ENCODE data around the gene KLC4.
"Not testable (repeated sequence)": the region's sequence is repeated elsewhere in the genome, so short reads cannot be mapped to it uniquely, and the experiment has no call there.

The KLC4 gene

GRCh38 chr6:43093436-43094289 is 34.2 kb downstream of the KLC4 start:
- DNase-seq (ENCODE audit: low read depth) = no peak

GRCh38 chr6:43095939-43096338 is 36.5 kb downstream of the KLC4 start:
- no peak for DNase-seq (ENCODE audit: low read depth)

- no peak for DNase-seq (ENCODE audit: low read depth)
Observed at GRCh38 chr6:43096451-43097097, 37.1 kb downstream of the KLC4 start.

GRCh38 chr6:43097098-43097489 is 37.7 kb downstream of the KLC4 start:
- DNase-seq (ENCODE audit: low read depth) = no peak

- no peak for DNase-seq (ENCODE audit: low read depth)
Observed at GRCh38 chr6:43097502-43097901, 38.1 kb downstream of the KLC4 start.

GRCh38 chr6:43101497-43101896 is 42.1 kb downstream of the KLC4 start:
- no peak for DNase-seq (ENCODE audit: low read depth)

GRCh38 chr6:43103253-43103876 is 43.9 kb downstream of the KLC4 start:
- no peak for DNase-seq (ENCODE audit: low read depth)

- no peak for DNase-seq (ENCODE audit: low read depth)
Observed at GRCh38 chr6:43105538-43106222, 46.2 kb downstream of the KLC4 start.

GRCh38 chr6:43107344-43108062 is 48.1 kb downstream of the KLC4 start:
- no peak for DNase-seq (ENCODE audit: low read depth)

GRCh38 chr6:43113431-43114260 is 54.2 kb downstream of the KLC4 start:
- DNase-seq (ENCODE audit: low read depth) = no peak

- no peak for DNase-seq (ENCODE audit: low read depth)
Observed at GRCh38 chr6:43115365-43115764, 55.9 kb downstream of the KLC4 start.

- DNase-seq (ENCODE audit: low read depth) = not testable (repeated sequence)
Observed at GRCh38 chr6:43117466-43117865, 58.0 kb downstream of the KLC4 start.

- DNase-seq (ENCODE audit: low read depth) = no peak
Observed at GRCh38 chr6:43119482-43119881, 60.1 kb downstream of the KLC4 start.

GRCh38 chr6:43120101-43120763 is 60.8 kb downstream of the KLC4 start:
- DNase-seq (ENCODE audit: low read depth) = no peak

- DNase-seq (ENCODE audit: low read depth) = no peak
Observed at GRCh38 chr6:43120944-43121913, 61.8 kb downstream of the KLC4 start.

- no peak for DNase-seq (ENCODE audit: low read depth)
Observed at GRCh38 chr6:43122146-43122545, 62.7 kb downstream of the KLC4 start.

- no peak for DNase-seq (ENCODE audit: low read depth)
Observed at GRCh38 chr6:43123461-43124314, 64.3 kb downstream of the KLC4 start.

GRCh38 chr6:43124481-43124880 is 65.0 kb downstream of the KLC4 start:
- no peak for DNase-seq (ENCODE audit: low read depth)
